ENCODE results near the gene DLK1.

- TF ChIP-seq CTCF (IDR thresholded peaks at IDR 0.05) (no peak), POLR2AphosphoS5 (IDR thresholded peaks at IDR 0.05) (no peak), POLR2A (IDR thresholded peaks at IDR 0.05) (no peak), EP300 (IDR thresholded peaks at IDR 0.05) (no peak)
Measured at GRCh38 chr14:100781952-100782351, 55.3 kb downstream of the DLK1 start.
